DND-41 (cell line): ENCODE measurements around the gene PRPF40B.

Experiments used
- ATAC-seq: fragments of 200-7000 bp; cut with Tn5 transposase; 3 replicates; pipeline ENCODE4 v1.9.1; 2021; ENCODE audit warnings: low read depth; ENCODE audit not compliant: insufficient read depth
- DNase-seq: peaks from one replicate; pipeline ENCODE4 v3.0.0-alpha.2; 2020
- H2AFZ ChIP-seq: 2 replicates; pipeline ENCODE4 v1.6.0; 2012; ENCODE audit warnings: low read depth, low read length
- H3K27ac ChIP-seq: 2 replicates; pipeline ENCODE4 v1.5.1; 2012; ENCODE audit warnings: low read length, inconsistent platforms
- H3K27me3 ChIP-seq: fragments of 200-600 bp; sonication (generic); 2 replicates; pipeline ENCODE4 v1.6.0; 2012; ENCODE audit warnings: low read length, mild to moderate bottlenecking, inconsistent platforms; ENCODE audit not compliant: insufficient read depth, poor library complexity
- H3K36me3 ChIP-seq: 2 replicates; pipeline ENCODE4 v1.5.1; 2012; ENCODE audit warnings: low read length, inconsistent platforms; ENCODE audit not compliant: insufficient read depth
- H3K4me1 ChIP-seq: 2 replicates; pipeline ENCODE4 v1.5.1; 2012; ENCODE audit warnings: mild to moderate bottlenecking, low read length; ENCODE audit not compliant: insufficient read depth
- H3K4me2 ChIP-seq: 2 replicates; pipeline ENCODE4 v1.6.0; 2012; ENCODE audit warnings: mild to moderate bottlenecking, moderate library complexity, low read length, inconsistent platforms; ENCODE audit not compliant: insufficient read depth
- H3K4me3 ChIP-seq, 2 experiments: fragments of 200-600 bp in 1 of 2; shearing (Covaris generic) in 1 of 2; 2 replicates each; pipeline ENCODE4 v1.5.1; 2012 to 2016; ENCODE audit warnings: inconsistent platforms in 2 of 2, low read length in 2 of 2, mild to moderate bottlenecking in 2 of 2, low read depth in 1 of 2, moderate library complexity in 1 of 2
- H3K79me2 ChIP-seq: 2 replicates; pipeline ENCODE4 v1.6.0; 2012; ENCODE audit warnings: low read length, inconsistent platforms; ENCODE audit not compliant: insufficient read depth
- H3K9ac ChIP-seq: 2 replicates; pipeline ENCODE4 v1.6.0; 2012; ENCODE audit warnings: low read depth, mild to moderate bottlenecking, inconsistent platforms, low read length, moderate library complexity
- H3K9me3 ChIP-seq: 2 replicates; pipeline ENCODE4 v1.5.1; 2012; ENCODE audit warnings: low read length, moderate library complexity, mild to moderate bottlenecking, inconsistent platforms; ENCODE audit not compliant: insufficient read depth, severe bottlenecking
- H4K20me1 ChIP-seq: 2 replicates; pipeline ENCODE4 v1.6.0; 2012; ENCODE audit warnings: low read length; ENCODE audit not compliant: insufficient read depth
- EZH2 ChIP-seq: IDR thresholded peaks from 3 replicates; pipeline ENCODE4 v1.6.1; 2012; ENCODE audit warnings: borderline replicate concordance, low read depth, mild to moderate bottlenecking, moderate library complexity, low read length, inconsistent platforms; ENCODE audit not compliant: severe bottlenecking
- TF ChIP-seq, protein P1 (sequence below): IDR thresholded peaks from 2 replicates; pipeline ENCODE4 v1.5.1; 2012; ENCODE audit warnings: borderline replicate concordance, low read length, moderate library complexity, mild to moderate bottlenecking; ENCODE audit not compliant: poor library complexity, severe bottlenecking; ENCODE audit errors: extremely low read depth

Gene PRPF40B

DNA sequence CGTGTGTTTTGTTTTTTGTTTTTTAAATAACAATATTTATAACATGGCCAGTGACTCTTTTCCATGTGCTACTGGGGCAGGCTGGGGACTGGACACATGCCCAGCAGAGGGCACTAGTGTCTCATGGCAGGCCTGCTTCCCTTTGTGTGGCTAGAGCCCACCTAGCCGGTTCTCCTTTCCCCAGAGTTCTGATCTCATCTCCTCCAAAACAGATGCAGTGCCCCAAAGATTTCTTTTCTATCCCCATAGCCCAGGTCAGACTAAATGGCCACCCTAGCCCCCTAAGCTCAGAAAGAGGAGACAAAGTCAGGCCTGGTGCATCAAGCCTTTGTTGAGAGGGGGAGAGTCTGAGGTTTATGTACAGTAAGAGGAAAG, 21.2 kb downstream of the PRPF40B start:
- Histone ChIP-seq H3K4me2 (no peak overlapping the region), H3K9ac (peak overlapping the region; percentile 6; the same call in 1 of the 2 replicates), H3K79me2 (no peaks in the 10 kb centered on the region), H2AFZ (peak overlapping the region; percentile 63; the same call in 1 of the 2 replicates), H3K27ac (peak overlapping the region; percentile 59), H3K27me3 (no peaks in the 10 kb centered on the region), H3K4me3 (no peak overlapping the region), H3K4me1 (peaks cover 6% of the 10 kb centered on the region), H3K36me3 (peaks cover 56% of the 10 kb centered on the region), H4K20me1 (no peaks in the 10 kb centered on the region), H3K9me3 (no peaks in the 10 kb centered on the region)
- TF ChIP-seq EZH2 = no peak
- TF ChIP-seq, protein P1, sequence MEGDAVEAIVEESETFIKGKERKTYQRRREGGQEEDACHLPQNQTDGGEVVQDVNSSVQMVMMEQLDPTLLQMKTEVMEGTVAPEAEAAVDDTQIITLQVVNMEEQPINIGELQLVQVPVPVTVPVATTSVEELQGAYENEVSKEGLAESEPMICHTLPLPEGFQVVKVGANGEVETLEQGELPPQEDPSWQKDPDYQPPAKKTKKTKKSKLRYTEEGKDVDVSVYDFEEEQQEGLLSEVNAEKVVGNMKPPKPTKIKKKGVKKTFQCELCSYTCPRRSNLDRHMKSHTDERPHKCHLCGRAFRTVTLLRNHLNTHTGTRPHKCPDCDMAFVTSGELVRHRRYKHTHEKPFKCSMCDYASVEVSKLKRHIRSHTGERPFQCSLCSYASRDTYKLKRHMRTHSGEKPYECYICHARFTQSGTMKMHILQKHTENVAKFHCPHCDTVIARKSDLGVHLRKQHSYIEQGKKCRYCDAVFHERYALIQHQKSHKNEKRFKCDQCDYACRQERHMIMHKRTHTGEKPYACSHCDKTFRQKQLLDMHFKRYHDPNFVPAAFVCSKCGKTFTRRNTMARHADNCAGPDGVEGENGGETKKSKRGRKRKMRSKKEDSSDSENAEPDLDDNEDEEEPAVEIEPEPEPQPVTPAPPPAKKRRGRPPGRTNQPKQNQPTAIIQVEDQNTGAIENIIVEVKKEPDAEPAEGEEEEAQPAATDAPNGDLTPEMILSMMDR = peak; percentile 97
- ATAC-seq (peak; percentile 97), DNase-seq (peak; percentile 85)

DNA sequence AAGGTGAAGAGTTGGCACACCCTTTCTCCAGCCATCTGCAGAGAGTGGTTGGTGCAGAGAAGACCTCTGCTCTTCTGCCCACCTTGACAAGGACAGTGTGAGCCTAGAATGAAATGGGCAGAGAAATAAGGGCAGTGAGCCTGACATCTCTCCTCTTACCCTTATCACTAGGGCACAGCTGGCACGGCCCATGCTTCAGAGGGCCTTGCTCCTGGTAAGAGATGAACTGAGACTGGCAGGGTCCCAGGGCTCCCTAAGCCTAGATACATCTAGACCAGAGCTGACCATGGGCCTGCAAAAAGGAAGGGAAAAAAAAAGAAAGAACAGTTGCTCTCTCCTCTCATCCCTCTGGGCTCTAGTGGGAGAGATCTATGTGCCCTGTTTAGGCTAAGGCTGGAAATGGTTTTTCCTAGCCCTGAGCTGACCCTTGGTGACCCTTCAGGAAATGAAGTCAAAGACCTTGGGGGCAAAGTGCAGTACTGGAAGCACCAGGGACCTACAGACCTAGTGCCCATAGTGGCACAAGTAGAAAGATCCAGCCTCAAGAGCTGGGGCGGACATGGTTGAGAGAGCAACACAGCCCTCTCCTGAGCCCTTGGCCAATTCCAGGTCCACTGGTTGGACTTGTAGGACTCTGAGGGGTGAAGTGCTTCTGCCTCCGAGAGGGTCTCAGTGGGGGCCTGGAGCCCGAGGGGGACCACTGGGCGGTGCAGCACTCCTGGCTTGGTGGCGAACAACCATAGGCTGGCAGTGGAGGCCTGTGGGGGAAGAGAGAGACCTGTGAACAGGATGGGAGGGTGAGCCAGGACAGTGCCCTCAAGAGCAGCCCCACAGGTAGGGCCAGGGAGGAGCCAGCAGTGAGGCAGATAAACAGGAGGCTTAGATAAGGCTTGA, 22.0 kb downstream of the PRPF40B start:
- Histone ChIP-seq H3K9ac (peak overlapping the region; percentile 6; the same call in 1 of the 2 replicates), H3K36me3 (peaks cover 64% of the 10 kb centered on the region), H3K79me2 (no peaks in the 10 kb centered on the region), H3K27ac (peak overlapping the region; percentile 59), H3K4me2 (no peak overlapping the region), H3K9me3 (no peaks in the 10 kb centered on the region), H3K27me3 (no peaks in the 10 kb centered on the region), H2AFZ (no peak overlapping the region), H3K4me3 (no peak overlapping the region), H3K4me1 (peaks cover 6% of the 10 kb centered on the region), H4K20me1 (no peaks in the 10 kb centered on the region)
- ATAC-seq = no peak
- no peak for DNase-seq
- no peak for TF ChIP-seq EZH2

DNA sequence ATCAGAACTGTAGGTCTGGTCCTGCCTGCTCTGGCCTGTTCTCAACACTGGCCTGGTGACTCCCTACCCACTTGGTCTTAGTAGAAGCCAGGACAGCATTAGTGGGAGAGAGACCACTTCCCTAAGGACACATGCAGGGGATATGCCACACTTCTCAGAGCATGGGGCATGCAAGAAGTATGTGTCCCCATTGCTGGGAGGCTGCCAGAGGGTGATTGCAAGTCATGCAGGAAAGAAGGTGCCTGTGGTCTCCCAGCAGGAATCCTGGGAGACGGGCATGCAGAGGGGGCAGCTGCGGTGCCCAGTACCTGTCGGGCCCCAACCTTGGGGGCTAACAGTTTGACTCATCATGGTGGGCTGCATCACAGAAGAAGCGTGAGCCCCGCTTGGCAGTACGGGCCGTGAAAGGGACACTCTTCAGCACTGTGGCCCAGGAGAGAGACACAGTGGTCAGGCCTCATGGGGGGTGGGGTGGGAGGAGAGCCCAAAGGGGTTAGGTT, 23.0 kb downstream of the PRPF40B start:
- Histone ChIP-seq H3K27ac (no peak overlapping the region; the same call in 1 of the 2 replicates), H3K79me2 (no peaks in the 10 kb centered on the region), H3K4me1 (peaks cover 6% of the 10 kb centered on the region), H3K4me3 (no peak overlapping the region), H4K20me1 (no peaks in the 10 kb centered on the region), H3K4me2 (no peak overlapping the region), H3K9ac (no peak overlapping the region), H3K9me3 (no peaks in the 10 kb centered on the region), H2AFZ (no peak overlapping the region), H3K27me3 (no peaks in the 10 kb centered on the region), H3K36me3 (peaks cover 74% of the 10 kb centered on the region)
- TF ChIP-seq, protein P1 = no peak
- no peak for TF ChIP-seq EZH2
- ATAC-seq (no peak), DNase-seq (no peak)
